ENCODE data around the gene RPS27A.
"Not testable (repeated sequence)": the region's sequence is repeated elsewhere in the genome, so short reads cannot be mapped to it uniquely, and the experiment has no call there.

The RPS27A gene

GRCh38 chr2:55259586-55259985 is 27.1 kb downstream of the RPS27A start:
- DNase-seq (ENCODE audit: low spot score in 2 of 2), result not testable (repeated sequence)

GRCh38 chr2:55268288-55268906 is 35.9 kb downstream of the RPS27A start:
- peaks cover 20% of the 10 kb centered on the region for H3K36me3 ChIP-seq (replicated peaks)
- in situ Hi-C loops (cut with MboI; ENCODE audit: low sequenced_read_pairs), result no loop called here
- no peaks in the 10 kb centered on the region for H3K9me3 ChIP-seq
- peaks cover 15% of the 10 kb centered on the region for H3K4me1 ChIP-seq
- no peaks in the 10 kb centered on the region for H3K27me3 ChIP-seq (ENCODE audit: low read depth)
- DNase-seq (ENCODE audit: low spot score in 2 of 2), result no peak
- peak overlapping the region; percentile 74 for H3K4me3 ChIP-seq

More at GRCh38 chr2:55259586-55259985, 27.1 kb downstream of the RPS27A start:
- H3K4me1 ChIP-seq; H3K27me3 ChIP-seq (ENCODE audit: low read depth); H3K9me3 ChIP-seq; H3K4me3 ChIP-seq; in situ Hi-C loops (cut with MboI; ENCODE audit: low sequenced_read_pairs): not testable (repeated sequence)
- peaks cover 40% of the 10 kb centered on the region for H3K36me3 ChIP-seq (replicated peaks)

- Histone ChIP-seq H3K4me1 (peaks cover 15% of the 10 kb centered on the region), H3K9me3 (no peaks in the 10 kb centered on the region), H3K27me3 (ENCODE audit: low read depth) (no peaks in the 10 kb centered on the region), H3K4me3 (peak within 1 kb of the TSS; percentile 74), H3K36me3 (replicated peaks) (peaks cover 14% of the 10 kb centered on the region)
- in situ Hi-C loops (cut with MboI; ENCODE audit: low sequenced_read_pairs), result no loop called here
- DNase-seq (ENCODE audit: low spot score in 2 of 2), result peak; percentile 93 to 98
Observed at GRCh38 chr2:55268907-55269644, 36.6 kb downstream of the RPS27A start, which contains the start of gene MTIF2. TSS of gene MTIF2 (minus strand) at chr2:55269231. CDS start at chr2:55263858, 5,373 bp downstream.

GRCh38 chr2:55269645-55269990 is 37.1 kb downstream of the RPS27A start:
- DNase-seq (ENCODE audit: low spot score in 2 of 2), result no peak
- H3K4me3 ChIP-seq, result peak overlapping the region; percentile 74
- H3K27me3 ChIP-seq (ENCODE audit: low read depth), result no peaks in the 10 kb centered on the region
- H3K4me1 ChIP-seq, result peaks cover 15% of the 10 kb centered on the region
- in situ Hi-C loops (cut with MboI; ENCODE audit: low sequenced_read_pairs), result no loop called here
- H3K36me3 ChIP-seq (replicated peaks), result peaks cover 13% of the 10 kb centered on the region
- no peaks in the 10 kb centered on the region for H3K9me3 ChIP-seq

- H3K9me3 ChIP-seq; H3K27me3 ChIP-seq (ENCODE audit: low read depth); in situ Hi-C loops (cut with MboI; ENCODE audit: low sequenced_read_pairs); H3K36me3 ChIP-seq (replicated peaks); DNase-seq (ENCODE audit: low spot score in 2 of 2); H3K4me3 ChIP-seq: not testable (repeated sequence)
- H3K4me1 ChIP-seq, result peaks cover 20% of the 10 kb centered on the region
Observed at GRCh38 chr2:55274346-55274745, 41.9 kb downstream of the RPS27A start.

- Histone ChIP-seq H3K36me3 (replicated peaks) (no peaks in the 10 kb centered on the region), H3K9me3 (no peaks in the 10 kb centered on the region), H3K4me1 (peaks cover 37% of the 10 kb centered on the region), H3K27me3 (ENCODE audit: low read depth) (no peaks in the 10 kb centered on the region), H3K4me3 (no peak overlapping the region)
- DNase-seq (ENCODE audit: low spot score in 2 of 2), result no peak
- in situ Hi-C loops (cut with MboI; ENCODE audit: low sequenced_read_pairs), result no loop called here
Observed at GRCh38 chr2:55277310-55277709, 44.8 kb downstream of the RPS27A start.

- H3K36me3 ChIP-seq (replicated peaks); in situ Hi-C loops (cut with MboI; ENCODE audit: low sequenced_read_pairs); H3K27me3 ChIP-seq (ENCODE audit: low read depth); H3K9me3 ChIP-seq; H3K4me3 ChIP-seq: not testable (repeated sequence)
- DNase-seq (ENCODE audit: low spot score in 2 of 2), result peak; percentile 80 to 84
- H3K4me1 ChIP-seq, result peaks cover 48% of the 10 kb centered on the region
Observed at GRCh38 chr2:55279214-55279835, 46.8 kb downstream of the RPS27A start.

GRCh38 chr2:55279859-55280424 is 47.5 kb downstream of the RPS27A start:
- H3K9me3 ChIP-seq; H3K27me3 ChIP-seq (ENCODE audit: low read depth); in situ Hi-C loops (cut with MboI; ENCODE audit: low sequenced_read_pairs); H3K36me3 ChIP-seq (replicated peaks): not testable (repeated sequence)
- DNase-seq (ENCODE audit: low spot score in 2 of 2), result peak; percentile 29 to 50
- Histone ChIP-seq H3K4me3 (peak overlapping the region; percentile 2; the same call in 1 of the 2 replicates), H3K4me1 (peaks cover 48% of the 10 kb centered on the region)

GRCh38 chr2:55280851-55281546 is 48.5 kb downstream of the RPS27A start:
- H3K27me3 ChIP-seq (ENCODE audit: low read depth); H3K9me3 ChIP-seq; H3K4me3 ChIP-seq; H3K36me3 ChIP-seq (replicated peaks); in situ Hi-C loops (cut with MboI; ENCODE audit: low sequenced_read_pairs): not testable (repeated sequence)
- peaks cover 48% of the 10 kb centered on the region for H3K4me1 ChIP-seq
- peak; percentile 10 to 40 for DNase-seq (ENCODE audit: low spot score in 2 of 2)

GRCh38 chr2:55282110-55282917 is 49.8 kb downstream of the RPS27A start:
- in situ Hi-C loops (cut with MboI; ENCODE audit: low sequenced_read_pairs), result no loop called here
- H3K27me3 ChIP-seq (ENCODE audit: low read depth), result no peaks in the 10 kb centered on the region
- H3K4me3 ChIP-seq, result peak overlapping the region; percentile 40
- H3K36me3 ChIP-seq (replicated peaks), result no peaks in the 10 kb centered on the region; the same call in 1 of the 2 replicates
- DNase-seq (ENCODE audit: low spot score in 2 of 2), result peak; percentile 80 to 88
- no peaks in the 10 kb centered on the region for H3K9me3 ChIP-seq
- H3K4me1 ChIP-seq, result peaks cover 52% of the 10 kb centered on the region

- Histone ChIP-seq H3K27me3 (ENCODE audit: low read depth) (no peaks in the 10 kb centered on the region), H3K4me3 (no peak overlapping the region)
- no peak for DNase-seq (ENCODE audit: low spot score in 2 of 2)
Observed at GRCh38 chr2:55283083-55283482, 50.6 kb downstream of the RPS27A start.

More at GRCh38 chr2:55283083-55283482, 50.6 kb downstream of the RPS27A start:
- no peaks in the 10 kb centered on the region; the same call in 1 of the 2 replicates for H3K36me3 ChIP-seq (replicated peaks)
- in situ Hi-C loops (cut with MboI; ENCODE audit: low sequenced_read_pairs), result no loop called here
- H3K9me3 ChIP-seq, result no peaks in the 10 kb centered on the region
- peaks cover 54% of the 10 kb centered on the region for H3K4me1 ChIP-seq
